T47D (cell line): ENCODE results near the gene SEBOX.

Source experiments
- DNase-seq, 2 experiments: peaks; one replicate each; pipeline versions ENCODE4 v3.0.0 to v3.0.0-alpha.2; 2011 to 2012; ENCODE audit warnings: low read depth in 1 of 2, low spot score in 1 of 2
- JUND ChIP-seq: IDR thresholded peaks from 2 replicates; pipeline ENCODE4 v1.6.1; 2012; ENCODE audit warnings: low read depth
- in situ Hi-C: cut with HindIII; loops from 2 replicates; pipeline ENCODE4 v1.10.0; 2016; ENCODE audit warnings: low sequenced_read_pairs, low pct_unique_long_range_greater_than_20kb

Gene SEBOX

GRCh38 chr17:28388106-28388505, 23.1 kb upstream of the SEBOX start:
- in situ Hi-C loops = no loop called here
- no peak for TF ChIP-seq JUND
- no peak for DNase-seq

GRCh38 chr17:28386391-28386790, 21.4 kb upstream of the SEBOX start:
- no peak for TF ChIP-seq JUND
- in situ Hi-C loops = no loop called here
- DNase-seq = no peak

- TF ChIP-seq JUND = no peak
- in situ Hi-C loops = no loop called here
- no peak for DNase-seq
Observed at GRCh38 chr17:28385406-28385805, 20.4 kb upstream of the SEBOX start.

- DNase-seq = no peak
- in situ Hi-C loops = no loop called here
- TF ChIP-seq JUND = no peak
Observed at GRCh38 chr17:28385037-28385400, 20.0 kb upstream of the SEBOX start.

- no peak for DNase-seq
- TF ChIP-seq JUND = no peak
- in situ Hi-C loops = no loop called here
Observed at GRCh38 chr17:28384281-28385036, 19.5 kb upstream of the SEBOX start.

- in situ Hi-C loops = no loop called here
- DNase-seq = no peak
- no peak for TF ChIP-seq JUND
Observed at GRCh38 chr17:28381141-28381825, 16.3 kb upstream of the SEBOX start.

GRCh38 chr17:28379814-28380801, 15.1 kb upstream of the SEBOX start:
- in situ Hi-C loops = no loop called here
- peak in 1 of 2 experiments; percentile 85 for DNase-seq
- TF ChIP-seq JUND = no peak

GRCh38 chr17:28372945-28373274, 7.9 kb upstream of the SEBOX start:
- no peak for TF ChIP-seq JUND
- in situ Hi-C loops = no loop called here
- no peak for DNase-seq

- TF ChIP-seq JUND = no peak
- in situ Hi-C loops = no loop called here
- DNase-seq = no peak
Observed at GRCh38 chr17:28372203-28372944, 7.4 kb upstream of the SEBOX start.

GRCh38 chr17:28371245-28372202, 6.5 kb upstream of the SEBOX start, which contains the start of gene SARM1:
Gene SARM1, plus strand, starts transcription at chr17:28371694. Its CDS starts 339 bp downstream, at chr17:28372033.
- TF ChIP-seq JUND = no peak
- DNase-seq = peak; percentile 42 to 76
- in situ Hi-C loops = no loop called here

- no peak for DNase-seq
- TF ChIP-seq JUND = no peak
- in situ Hi-C loops = no loop called here
Observed at GRCh38 chr17:28370744-28371103, 5.7 kb upstream of the SEBOX start.
